Ascending aorta (tissue), 2 donors: ENCODE measurements around the gene MRAS. TPM values are rescaled to one million over a fixed set of nuclear protein-coding genes. Genes with fewer than 3 reads are reported as not detected.
"Not testable (repeated sequence)": the region's sequence is repeated elsewhere in the genome, so short reads cannot be mapped to it uniquely, and the experiment has no call there.

Experiments
- DNase-seq, 2 donors: peaks; one replicate each; pipeline ENCODE4 v3.0.0-alpha.2; 2019; ENCODE audit warnings: low spot score in 2 of 2
- H3K27ac ChIP-seq, 2 donors: fragments of 200-600 bp; sonication (generic); one replicate each; pipeline ENCODE4 v1.5.1; 2016 to 2017; ENCODE audit warnings: mild to moderate bottlenecking in 1 of 2
- H3K27me3 ChIP-seq: fragments of 200-600 bp; sonication (generic); one replicate; pipeline ENCODE4 v1.5.1; 2017
- H3K36me3 ChIP-seq, 2 donors: fragments of 200-600 bp; sonication (generic); one replicate each; pipeline ENCODE4 v1.5.1; 2016
- H3K4me1 ChIP-seq, 2 donors: fragments of 200-600 bp; sonication (generic); one replicate each; pipeline ENCODE4 v1.5.1; 2016 to 2017; ENCODE audit warnings: mild to moderate bottlenecking in 1 of 2
- H3K4me3 ChIP-seq, 2 donors: fragments of 200-600 bp; sonication (generic); one replicate each; pipeline ENCODE4 v1.5.1; 2016 to 2017; ENCODE audit warnings: mild to moderate bottlenecking in 1 of 2
- H3K9me3 ChIP-seq, 2 donors: fragments of 200-600 bp; sonication (generic); one replicate each; pipeline ENCODE4 v1.5.1; 2016
- CTCF ChIP-seq, 3 experiments: fragments of 200-600 bp in 2 of 3; fragments of 450-650 bp in 1 of 3; sonication (generic) in 2 of 3; IDR thresholded peaks; one replicate each; pipeline ENCODE4 v1.5.1; 2016 to 2019; ENCODE audit warnings: antibody characterized with exemption in 3 of 3, mild to moderate bottlenecking in 1 of 3, moderate library complexity in 1 of 3
- intact Hi-C: fragments of 100-400 bp; cut with DNase I; formaldehyde crosslinking; loops from one replicate; pipeline ENCODE4 v1.15.1; 2023
- total RNA-seq: library from RNA; depleted of rRNA; stranded (reverse); fragments of >200 nt; gene quantifications from one replicate; pipeline ENCODE4 v1.1.0, GENCODE V29; 2016

Gene MRAS
- total RNA-seq, 1 donor from 2014 or later = 24.5 TPM

DNA sequence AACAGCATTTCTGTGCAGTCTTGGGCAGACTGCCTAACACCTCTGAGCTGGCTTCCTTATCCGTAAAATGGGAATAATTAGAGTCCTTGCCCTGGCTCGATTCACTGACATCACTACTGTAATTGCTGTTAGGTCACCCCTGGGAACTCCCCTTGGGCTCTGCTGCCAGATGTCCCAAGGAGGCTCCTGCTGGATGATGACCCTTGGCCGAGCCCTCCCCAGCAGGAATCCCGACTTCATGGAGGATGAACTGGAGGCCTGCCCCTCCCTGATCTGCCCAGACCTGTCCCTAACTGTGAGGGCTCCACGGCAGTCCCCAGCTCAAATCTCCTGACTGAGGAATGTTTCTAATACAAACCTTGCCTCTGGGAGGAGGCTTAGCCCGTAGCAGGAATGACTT, 104.1 kb downstream of the MRAS start:
- Histone ChIP-seq H3K9me3 (no peaks in the 10 kb centered on the region), H3K4me1 (no peaks in the 10 kb centered on the region), H3K4me3 (no peak overlapping the region), H3K36me3 (no peaks in the 10 kb centered on the region), H3K27ac (no peak overlapping the region), H3K27me3 (no peaks in the 10 kb centered on the region)
- peak in 1 of 2 donors; percentile 41 for DNase-seq
- intact Hi-C loops = no loop called here
- no peak for TF ChIP-seq CTCF (IDR thresholded peaks at IDR 0.05)

GRCh38 chr3:138453940-138454339, 105.6 kb downstream of the MRAS start:
- H3K27me3 ChIP-seq, H3K9me3 ChIP-seq, H3K4me1 ChIP-seq, H3K36me3 ChIP-seq, intact Hi-C loops, H3K27ac ChIP-seq, H3K4me3 ChIP-seq: not testable (repeated sequence)
- DNase-seq = peak in 1 of 2 donors; percentile 42

Other genes starting within 250 kb of the MRAS start
- gene DZIP1L, start 233.0 kb upstream of the MRAS start, total RNA-seq = 23.1 TPM
- not detected for gene A4GNT, start 216.2 kb upstream of the MRAS start, total RNA-seq
- 2.0 TPM for gene DBR1, start 173.7 kb upstream of the MRAS start, total RNA-seq
- gene ARMC8, start 161.3 kb upstream of the MRAS start, total RNA-seq = 23.4 TPM
- not detected for gene NME9, start 18.7 kb upstream of the MRAS start, total RNA-seq
- gene ESYT3, start 86.0 kb downstream of the MRAS start, total RNA-seq = not detected
- gene CEP70, start 245.7 kb downstream of the MRAS start, total RNA-seq = 7.6 TPM